NCI-H2196 (cell line): ENCODE data around the gene IRF5.

Experiments used
- DNase-seq: peaks from one replicate; lab custom pipeline; 2025; ENCODE audit not compliant: unreplicated experiment; lab: John Stamatoyannopoulos, UW

Gene IRF5

DNA sequence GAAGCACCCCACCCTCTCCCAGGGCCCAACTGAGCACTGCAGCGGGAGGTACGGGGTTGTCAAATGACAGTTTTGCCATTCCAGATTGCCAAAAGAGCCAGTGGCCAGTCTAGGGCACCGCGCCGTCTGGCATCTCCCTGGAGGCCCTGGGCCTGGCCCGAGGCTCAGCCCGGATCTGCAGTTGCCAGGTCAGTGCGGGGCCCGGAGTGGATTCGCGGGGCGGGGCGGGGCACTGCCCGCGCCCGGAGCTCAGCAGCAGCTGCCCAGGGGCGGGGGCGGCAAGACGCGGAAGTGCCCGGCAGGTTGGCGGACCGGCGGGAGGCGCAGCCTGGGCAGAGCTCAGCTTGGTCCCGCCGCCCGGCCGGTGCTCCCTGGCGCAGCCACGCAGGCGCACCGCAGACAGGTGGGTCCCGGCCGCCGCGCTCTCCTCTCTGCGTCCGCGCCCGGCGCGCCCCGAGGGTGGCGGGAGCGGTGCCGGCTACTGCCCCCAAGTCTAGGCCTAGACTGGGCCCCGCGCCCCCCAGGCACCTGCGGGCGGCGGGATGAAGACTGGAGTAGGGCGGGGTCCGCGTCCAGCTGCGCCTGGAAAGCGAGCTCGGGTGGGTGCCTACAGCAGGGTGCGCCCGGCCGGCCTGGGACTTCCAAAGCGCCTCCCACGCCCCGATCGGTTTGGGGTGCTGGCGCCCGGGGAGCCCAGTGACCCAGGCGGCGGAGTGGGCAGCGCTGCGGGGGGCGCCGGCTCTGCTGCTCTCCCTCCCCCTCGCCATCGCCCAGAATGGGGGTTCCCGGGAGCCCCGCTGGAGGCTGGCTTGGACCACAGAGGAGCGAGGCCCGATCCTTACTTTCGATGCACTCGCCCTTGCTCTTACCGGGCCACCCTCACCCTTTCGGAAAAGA, at the start of gene IRF5:
Gene IRF5, plus strand, starts transcription at position 281 of the 897 bp plus-strand sequence. CDS start 4,155 bp downstream, outside the sequence.
- DNase-seq, result peak; percentile 68

DNA sequence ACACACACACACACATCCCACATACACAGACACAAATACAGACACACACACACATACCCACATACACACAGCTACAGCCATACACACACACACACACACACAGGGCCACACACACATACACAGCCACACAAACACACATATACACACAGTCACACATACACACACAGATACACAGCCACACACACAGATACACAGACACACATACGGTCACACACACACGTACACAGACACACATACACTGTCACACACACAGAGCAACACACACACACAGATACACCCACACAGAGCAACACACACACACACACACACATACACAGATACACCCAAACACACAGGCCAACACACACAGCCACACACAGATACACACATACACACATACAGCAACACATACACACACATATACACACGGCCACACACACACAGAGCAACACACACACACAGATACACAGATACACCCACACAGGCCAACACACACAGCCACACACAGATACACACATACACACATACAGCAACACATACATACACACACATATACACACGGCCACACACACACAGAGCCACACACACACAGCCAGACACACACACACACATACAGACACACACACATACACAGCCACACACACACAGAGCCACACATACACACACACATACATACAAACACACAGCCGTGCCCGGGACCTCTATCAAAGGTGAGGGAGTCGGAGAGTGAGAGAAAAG, 49.5 kb upstream of the IRF5 start:
- no peak for DNase-seq

- no peak for DNase-seq
Measured at GRCh38 chr7:128888756-128889095, 49.0 kb upstream of the IRF5 start.

GRCh38 chr7:128889121-128889520, 48.6 kb upstream of the IRF5 start:
- DNase-seq, result no peak

GRCh38 chr7:128890306-128891109, 47.2 kb upstream of the IRF5 start:
- peak; percentile 21 for DNase-seq

DNA sequence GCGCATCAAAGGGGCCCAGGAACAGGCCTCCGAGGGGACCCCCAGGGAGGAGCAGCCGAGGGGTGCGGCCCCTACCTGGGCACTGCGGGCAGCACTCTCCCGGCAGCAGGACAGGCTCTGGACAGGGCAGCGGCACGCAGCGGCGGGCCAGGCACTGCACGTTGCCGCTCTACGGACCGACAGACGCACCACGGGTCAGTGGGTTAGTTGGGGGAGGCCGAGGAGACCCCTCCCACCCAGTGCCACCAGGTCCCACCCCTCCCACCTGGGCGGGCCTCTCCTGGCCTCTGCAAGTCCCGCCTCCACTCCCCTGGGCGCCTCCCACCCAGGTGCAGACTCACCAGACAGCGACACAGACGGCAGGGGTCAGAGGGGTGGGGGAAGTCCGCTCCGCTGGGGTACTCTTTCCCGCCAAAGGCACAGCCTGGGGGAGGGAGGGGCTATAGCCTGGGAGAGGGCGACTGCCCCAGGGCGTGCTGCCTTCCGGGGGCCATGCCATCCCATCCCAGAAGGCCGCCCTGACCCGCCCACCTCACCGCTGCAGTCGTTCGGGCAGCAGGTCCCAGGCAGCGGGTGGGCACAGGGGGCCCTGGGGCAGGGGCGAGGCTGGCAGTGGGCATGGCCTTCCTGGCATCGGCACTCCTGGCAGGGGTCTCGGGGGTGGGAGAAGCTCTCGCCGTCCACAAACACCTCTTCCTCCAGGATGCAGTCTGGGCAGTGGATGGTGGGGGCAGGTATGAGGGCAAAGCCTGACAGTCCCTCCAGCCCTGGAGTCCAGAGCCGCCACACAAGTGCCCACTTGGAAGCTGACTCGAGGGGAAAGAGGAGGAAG, 46.4 kb upstream of the IRF5 start:
- peak; percentile 16 for DNase-seq

DNA sequence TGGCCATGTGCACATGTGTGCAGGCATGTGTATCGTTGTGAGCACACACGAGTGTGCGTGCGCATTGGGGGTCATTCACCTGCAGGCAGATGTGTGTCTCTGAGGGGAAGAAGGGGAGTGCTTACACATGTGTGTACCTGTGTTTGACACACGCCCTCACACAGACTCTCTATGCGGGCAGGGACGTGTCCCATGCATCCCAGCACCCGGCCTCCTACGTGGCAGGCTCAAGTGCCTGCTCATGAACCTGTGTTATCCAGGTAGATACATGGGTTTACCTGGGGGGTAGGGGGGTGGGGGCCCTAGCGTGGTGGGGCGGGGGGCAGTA, 45.8 kb upstream of the IRF5 start:
- no peak for DNase-seq

- DNase-seq, result no peak
Measured at GRCh38 chr7:128892521-128893250, 45.0 kb upstream of the IRF5 start.

- no peak for DNase-seq
Measured at GRCh38 chr7:128893251-128894100, 44.3 kb upstream of the IRF5 start.

DNA sequence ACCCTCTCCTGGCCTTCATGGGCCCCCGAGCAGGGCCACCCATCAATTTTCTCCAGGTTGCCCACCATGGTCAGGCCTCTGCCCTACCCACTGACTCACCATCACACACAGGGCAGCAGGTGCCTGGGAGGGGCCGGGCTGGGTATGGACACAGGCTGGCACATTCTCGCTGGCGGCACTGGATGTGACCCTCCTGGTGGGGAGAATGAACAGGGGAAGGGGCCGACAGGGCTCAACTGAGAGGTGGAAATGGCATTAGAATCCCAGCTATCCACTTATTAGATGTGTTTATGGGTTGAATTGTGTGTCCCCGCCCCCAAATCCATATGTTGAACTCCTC, 43.7 kb upstream of the IRF5 start:
- DNase-seq, result no peak

- no peak for DNase-seq
Measured at GRCh38 chr7:128895320-128895719, 42.4 kb upstream of the IRF5 start.

DNA sequence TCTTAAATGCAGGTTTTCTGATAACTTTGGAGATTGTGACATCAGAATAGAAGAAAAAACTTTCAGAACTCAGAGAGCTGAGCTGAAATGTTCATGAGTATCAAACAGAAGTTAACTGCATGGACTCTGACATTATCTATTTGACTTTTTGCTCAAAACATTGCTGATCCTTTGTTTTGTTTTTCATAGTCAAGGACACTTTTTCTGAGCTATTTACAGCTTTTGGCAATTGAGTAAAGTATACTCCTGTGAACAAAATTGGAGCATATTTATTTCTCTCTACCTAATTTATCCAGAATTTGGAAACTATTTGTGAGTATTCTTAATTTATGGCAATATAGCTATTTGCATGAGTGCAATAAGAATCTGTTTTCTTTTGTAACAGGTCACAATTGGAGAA, 38.3 kb upstream of the IRF5 start:
- DNase-seq, result no peak

- no peak for DNase-seq
Measured at GRCh38 chr7:128900237-128900636, 37.5 kb upstream of the IRF5 start.

DNA sequence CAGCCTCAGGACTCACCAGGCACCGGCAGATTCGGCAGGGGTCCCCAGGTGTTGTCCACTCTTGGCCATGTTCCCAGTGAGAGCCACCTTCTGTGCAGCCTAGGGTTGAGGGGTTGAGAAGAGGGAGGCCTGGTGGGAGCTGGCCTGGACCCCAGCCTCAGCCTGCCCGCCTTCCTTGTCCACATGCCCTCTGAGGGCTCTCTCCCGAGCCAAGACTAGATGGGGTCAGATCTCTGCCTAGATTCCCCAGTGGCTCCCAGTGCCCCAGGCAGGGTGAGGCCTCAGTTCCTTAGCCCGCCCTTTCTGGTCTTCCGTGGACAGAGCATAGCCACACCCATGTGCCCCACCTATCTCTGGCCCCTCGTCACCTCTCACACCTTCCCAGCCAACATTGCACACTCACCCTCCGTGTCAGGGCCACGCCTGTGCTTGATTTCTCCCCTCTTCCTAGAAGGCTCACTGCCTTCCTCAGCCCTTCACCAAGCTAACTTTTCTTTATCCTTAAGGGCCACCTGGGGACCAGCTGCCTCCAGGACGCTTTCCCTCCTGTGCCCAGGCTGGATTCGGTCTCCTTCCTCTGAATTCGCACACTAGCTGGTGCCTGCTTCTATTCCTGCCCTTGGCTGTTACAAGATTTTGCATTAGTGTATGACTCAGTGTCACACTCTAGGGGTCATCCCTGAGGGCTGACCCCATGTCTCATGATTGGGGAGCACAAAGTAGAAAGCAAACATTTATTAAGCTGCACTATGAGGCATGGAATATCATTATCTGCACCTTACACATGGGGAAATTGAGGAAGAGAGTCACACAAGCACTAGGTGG, 34.8 kb upstream of the IRF5 start:
- no peak for DNase-seq

- no peak for DNase-seq
Measured at GRCh38 chr7:128903621-128904361, 33.9 kb upstream of the IRF5 start.

GRCh38 chr7:128904381-128905197, 33.1 kb upstream of the IRF5 start:
- DNase-seq, result peak; percentile 69
